ENCODE results near the gene PRKAA2.

PRKAA2 gene

DNA sequence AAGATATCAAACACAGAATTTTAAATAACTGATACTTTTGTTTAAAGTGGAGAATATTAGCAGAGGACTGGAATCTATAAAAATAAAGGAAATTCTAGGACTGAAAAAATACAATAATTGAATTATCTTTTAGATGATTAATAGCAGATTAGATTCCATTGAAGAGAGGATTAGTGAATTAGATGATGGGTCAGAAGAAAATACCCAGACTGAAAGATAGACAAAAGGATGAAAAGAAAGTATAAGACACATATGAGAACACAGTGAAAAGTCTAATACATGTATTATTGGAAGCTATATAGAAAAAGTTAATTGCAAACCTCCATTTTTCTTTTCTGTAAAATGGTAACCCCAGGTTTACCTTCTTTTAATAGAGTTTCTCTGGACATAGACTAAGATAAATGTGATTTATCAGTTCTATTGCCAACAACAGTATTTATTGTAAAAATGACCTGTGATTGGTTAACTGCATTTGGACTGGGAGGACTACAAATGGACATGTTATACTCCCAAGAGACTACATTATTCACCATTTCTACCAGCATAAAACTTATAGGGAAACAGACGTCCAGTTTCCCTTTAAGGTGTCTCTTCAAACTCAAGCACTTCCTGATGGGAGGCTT, 11.0 kb downstream of the PRKAA2 start:
- DNase-seq, result no peak

DNA sequence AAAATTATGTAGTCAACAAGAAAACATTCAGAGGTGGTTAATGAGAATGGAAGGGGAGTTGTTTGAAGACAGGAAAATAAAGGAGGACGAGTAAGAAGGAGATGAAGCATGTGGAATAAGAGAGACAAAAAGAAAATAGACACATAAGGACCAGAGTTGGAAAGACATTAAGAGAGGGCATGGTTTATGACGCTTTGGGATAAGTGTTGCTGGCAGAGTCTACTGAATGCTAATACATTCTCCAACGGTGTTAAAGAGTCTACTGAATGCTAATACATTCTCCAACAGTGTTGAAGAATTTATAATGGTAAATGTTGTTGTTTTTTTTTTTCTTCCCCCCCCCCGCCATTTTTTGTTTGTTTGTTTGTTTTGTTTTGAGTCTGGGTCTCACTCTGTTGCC, 13.1 kb downstream of the PRKAA2 start:
- no peak for DNase-seq

- DNase-seq, result no peak
These were observed 15.2 kb downstream of the PRKAA2 start for GRCh38 chr1:56660293-56660692.

GRCh38 chr1:56663846-56664245, 18.7 kb downstream of the PRKAA2 start:
- DNase-seq, result no peak

DNA sequence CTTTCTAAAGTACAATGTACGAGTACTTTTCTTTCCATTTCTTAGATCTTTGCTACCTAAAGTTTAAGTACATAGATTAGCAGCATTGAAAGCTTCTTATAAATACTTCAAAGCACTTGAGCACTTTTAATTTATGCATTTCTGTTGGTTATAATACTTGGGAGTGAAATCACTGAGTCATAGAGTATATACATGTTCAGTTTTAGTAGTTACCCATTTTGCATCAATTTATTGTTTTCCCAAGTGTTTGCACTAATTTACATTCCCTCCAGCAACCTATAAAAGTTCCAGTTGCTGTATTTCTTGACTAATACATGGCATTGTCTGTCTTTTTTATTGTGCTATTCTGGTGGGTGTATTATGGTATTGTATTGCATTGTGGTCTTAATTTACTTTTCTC, 20.3 kb downstream of the PRKAA2 start:
- no peak for DNase-seq

GRCh38 chr1:56666112-56666608, 21.0 kb downstream of the PRKAA2 start:
- DNase-seq, result no peak

DNA sequence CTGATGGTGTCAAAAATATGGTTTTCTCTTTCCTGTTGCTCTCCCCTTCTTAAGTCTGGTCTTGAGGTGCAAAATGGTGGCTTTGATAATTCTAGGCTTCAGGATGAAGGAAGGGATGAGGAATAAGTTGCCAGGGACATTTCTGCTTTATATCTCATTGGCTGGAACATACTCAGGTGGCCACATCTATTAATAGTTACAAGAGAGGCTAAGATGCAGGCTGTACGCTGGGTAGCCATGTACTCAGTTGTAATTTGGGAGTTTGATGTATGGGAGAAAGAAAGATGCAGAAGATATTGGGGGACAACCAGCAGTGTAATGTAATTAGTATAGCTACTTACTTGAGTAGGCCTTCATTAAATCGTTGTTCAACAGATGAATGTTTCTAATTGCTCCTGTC, 25.2 kb downstream of the PRKAA2 start:
- no peak for DNase-seq

DNA sequence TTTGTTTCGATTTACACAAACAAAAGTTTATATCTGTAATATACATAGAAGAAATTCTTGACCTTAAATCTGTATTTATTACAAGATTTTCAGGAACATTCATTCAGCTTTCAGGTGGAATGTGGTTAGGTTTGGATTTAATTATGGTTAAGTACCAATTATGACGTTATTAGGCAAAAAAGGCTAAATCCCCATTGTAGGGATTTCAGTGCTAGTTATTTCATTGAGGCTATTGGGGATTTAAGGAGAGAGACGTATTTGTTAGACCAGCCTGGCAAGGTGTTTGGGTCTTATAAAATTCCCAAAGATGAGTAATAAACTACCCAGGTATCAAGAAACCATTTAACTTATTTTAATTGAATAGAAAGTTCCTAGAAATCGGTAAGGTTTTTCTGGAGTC, 26.0 kb downstream of the PRKAA2 start:
- no peak for DNase-seq

- no peak for DNase-seq
These were observed 26.4 kb downstream of the PRKAA2 start for GRCh38 chr1:56671542-56671941.

- no peak for DNase-seq
These were observed 27.5 kb downstream of the PRKAA2 start for GRCh38 chr1:56672579-56672978.

DNA sequence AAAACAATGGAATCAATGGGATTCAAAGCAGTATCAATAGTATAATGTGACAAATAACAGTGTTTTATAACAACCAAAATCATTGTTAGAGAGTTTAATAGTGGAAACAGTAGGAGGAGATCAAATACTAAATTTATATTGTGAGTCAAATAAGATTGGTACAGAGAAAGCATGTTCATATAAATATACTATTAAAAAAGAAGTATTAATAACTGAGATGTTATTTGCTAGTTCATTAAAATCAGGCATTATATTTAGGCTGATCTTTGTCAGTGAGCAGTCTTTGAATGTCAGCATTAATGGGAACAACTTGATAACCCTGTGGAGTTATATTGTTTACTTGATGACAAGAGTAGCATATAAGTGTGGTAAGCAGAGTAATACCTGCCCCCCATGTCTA, 30.6 kb downstream of the PRKAA2 start:
- no peak for DNase-seq

DNA sequence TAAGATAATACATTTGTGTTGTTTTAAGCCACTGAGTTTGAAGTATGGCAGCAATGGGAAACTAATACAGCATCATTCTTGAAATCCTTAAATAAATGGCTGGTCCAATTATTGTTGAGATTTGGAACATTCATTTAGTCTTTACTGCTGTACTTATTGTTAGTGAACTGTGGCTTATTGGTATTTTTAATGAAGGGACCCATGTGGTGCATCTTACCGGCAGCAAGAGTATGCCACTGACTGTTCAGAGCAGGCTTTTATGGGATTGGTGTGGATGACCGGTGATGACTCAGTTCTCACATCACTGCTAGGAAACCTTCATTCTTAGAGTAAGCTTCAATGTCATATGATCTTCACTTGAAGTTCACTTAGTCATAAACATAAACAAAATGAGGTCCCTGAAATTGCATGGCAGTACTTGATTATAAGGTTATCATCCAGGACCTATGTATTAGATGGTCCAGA, 31.5 kb downstream of the PRKAA2 start:
- peak; percentile 88 for DNase-seq

DNA sequence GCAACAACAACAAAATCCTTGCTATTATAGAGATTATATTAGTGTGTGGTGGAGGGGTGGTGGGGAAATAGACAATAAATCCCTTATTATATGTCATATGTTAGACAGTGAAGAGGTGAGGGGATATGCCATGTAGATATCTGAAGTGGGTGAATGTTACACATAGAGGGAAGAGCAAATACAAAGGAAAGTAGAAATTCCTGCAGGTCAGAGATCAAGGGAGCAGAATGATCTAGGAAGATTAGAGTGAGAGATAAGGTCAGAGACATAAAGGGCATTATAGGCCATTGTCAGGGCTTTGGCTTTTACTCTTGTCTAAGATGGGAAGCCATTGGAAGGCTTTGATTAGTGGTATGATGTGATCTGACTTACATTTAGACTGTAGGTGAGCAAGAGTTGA, 38.5 kb downstream of the PRKAA2 start:
- DNase-seq, result no peak

GRCh38 chr1:56686169-56686568, 41.1 kb downstream of the PRKAA2 start:
- peak; percentile 22 for DNase-seq

- DNase-seq, result peak; percentile 78
These were observed 43.5 kb downstream of the PRKAA2 start for GRCh38 chr1:56688522-56689026.

- no peak for DNase-seq
These were observed 51.5 kb downstream of the PRKAA2 start for GRCh38 chr1:56696663-56697062.

DNA sequence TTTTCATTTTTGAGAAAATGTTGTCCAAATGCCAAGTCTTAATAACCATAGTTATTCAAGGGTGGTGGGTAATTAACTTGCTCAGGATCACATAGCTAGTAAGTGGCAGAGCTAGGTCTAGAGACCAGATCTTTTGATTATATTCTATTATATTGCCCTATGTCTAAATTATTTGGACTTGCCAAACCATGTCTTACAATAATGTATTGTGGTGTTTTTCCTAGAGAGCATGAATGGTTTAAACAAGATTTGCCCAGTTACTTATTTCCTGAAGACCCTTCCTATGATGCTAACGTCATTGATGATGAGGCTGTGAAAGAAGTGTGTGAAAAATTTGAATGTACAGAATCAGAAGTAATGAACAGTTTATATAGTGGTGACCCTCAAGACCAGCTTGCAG, 58.6 kb downstream of the PRKAA2 start:
- DNase-seq, result no peak

DNA sequence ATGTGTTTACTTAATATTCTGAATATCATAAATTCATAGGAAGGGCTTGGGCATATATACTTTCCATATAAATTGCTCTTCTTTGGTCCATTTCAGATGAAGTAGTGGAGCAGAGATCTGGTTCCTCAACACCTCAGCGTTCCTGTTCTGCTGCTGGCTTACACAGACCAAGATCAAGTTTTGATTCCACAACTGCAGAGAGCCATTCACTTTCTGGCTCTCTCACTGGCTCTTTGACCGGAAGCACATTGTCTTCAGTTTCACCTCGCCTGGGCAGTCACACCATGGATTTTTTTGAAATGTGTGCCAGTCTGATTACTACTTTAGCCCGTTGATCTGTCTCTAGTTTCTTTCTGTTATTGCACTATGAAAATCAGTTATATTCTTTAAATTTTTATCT, 62.3 kb downstream of the PRKAA2 start:
- no peak for DNase-seq

DNA sequence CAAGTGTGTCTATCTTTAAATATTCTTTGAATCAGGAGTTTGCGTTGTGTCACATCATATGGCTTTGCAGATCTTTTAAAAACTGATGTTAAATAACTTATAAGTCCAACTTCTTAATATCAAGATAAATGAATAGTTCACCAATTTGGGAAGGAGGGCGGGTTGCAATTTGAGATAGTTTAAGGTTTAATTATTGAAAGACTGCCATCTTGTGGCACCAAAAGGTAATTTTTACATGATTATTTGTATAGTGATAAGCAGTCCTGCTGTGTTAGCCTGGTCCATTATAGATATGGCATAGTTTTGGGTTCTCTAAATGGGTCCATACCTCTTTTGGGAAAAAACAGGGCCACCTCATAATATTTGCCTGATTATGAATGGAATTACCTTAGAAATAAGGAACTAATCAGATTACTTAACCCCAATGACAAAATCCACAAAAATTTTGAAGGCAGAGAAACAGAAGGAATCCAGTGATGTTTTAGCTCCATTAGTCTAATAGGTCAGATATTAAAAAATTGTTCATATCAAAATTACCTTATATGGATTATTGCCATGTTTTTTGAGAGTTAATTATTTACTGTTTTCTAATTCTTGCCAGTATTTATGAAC, 64.3 kb downstream of the PRKAA2 start:
- peak; percentile 66 for DNase-seq

DNA sequence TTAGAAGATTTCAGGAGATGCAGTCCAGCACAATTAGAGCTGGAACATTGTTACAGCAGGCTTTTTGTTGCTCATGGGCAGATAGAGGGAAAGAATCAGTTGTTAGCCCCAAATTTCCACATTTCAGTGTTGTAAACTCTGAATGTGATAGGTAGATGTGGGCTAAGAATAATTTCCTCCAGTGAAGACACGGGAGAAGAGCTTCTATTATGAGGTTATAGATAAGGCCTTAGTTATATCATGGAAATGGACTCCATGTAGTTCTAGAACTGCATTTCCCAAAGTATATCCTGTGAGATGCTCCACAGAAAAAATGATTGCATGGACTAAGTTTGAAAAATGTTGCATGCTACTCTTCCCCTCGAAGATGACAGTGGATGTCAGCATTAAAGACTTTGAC, 64.9 kb downstream of the PRKAA2 start:
- no peak for DNase-seq

- DNase-seq, result peak; percentile 81
These were observed 65.5 kb downstream of the PRKAA2 start for GRCh38 chr1:56710646-56711045.

DNA sequence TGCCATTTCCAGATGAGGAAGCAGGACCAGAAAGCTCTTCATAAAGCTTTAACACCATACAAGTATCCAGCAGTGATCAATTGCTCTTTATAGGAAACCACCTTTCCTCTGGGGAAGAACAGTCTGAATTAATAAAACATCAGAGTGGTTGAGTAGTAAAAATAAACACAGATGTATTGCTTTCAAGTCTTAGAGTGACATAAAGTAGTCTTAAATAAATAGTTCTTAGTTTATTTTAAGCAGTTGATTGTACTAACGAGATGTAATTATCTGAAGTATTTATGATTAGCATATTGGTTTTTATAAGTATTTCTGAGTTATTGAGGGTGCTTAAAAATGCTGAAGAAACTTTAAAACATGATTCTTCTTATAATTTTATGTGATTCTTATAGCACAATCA, 67.0 kb downstream of the PRKAA2 start:
- DNase-seq, result no peak

GRCh38 chr1:56713112-56713511, 68.0 kb downstream of the PRKAA2 start:
- DNase-seq, result no peak

- DNase-seq, result peak; percentile 34
These were observed 70.0 kb downstream of the PRKAA2 start for GRCh38 chr1:56715156-56715555.

GRCh38 chr1:56719171-56719570, 74.1 kb downstream of the PRKAA2 start:
- DNase-seq, result no peak
